GM12891 (cell line): ENCODE measurements around the gene COLEC12.
"Not testable (repeated sequence)": the region's sequence is repeated elsewhere in the genome, so short reads cannot be mapped to it uniquely, and the experiment has no call there.

Experiments used
- POLR2A ChIP-seq: IDR thresholded peaks from 2 replicates; pipeline ENCODE4 v1.6.1; 2011; ENCODE audit warnings: low read depth, low read length, control low read depth
- POLR2AphosphoS5 ChIP-seq: IDR thresholded peaks from 2 replicates; pipeline ENCODE4 v1.6.1; 2011; ENCODE audit warnings: low read depth, low read length, control low read depth
- POU2F2 ChIP-seq: IDR thresholded peaks from 2 replicates; pipeline ENCODE4 v1.6.1; 2011; ENCODE audit warnings: low read depth, mild to moderate bottlenecking, control low read depth, low read length, moderate library complexity
- SPI1 ChIP-seq: IDR thresholded peaks from 2 replicates; pipeline ENCODE4 v1.6.1; 2011; ENCODE audit warnings: low read depth, low read length, control low read depth
- TAF1 ChIP-seq: IDR thresholded peaks from 2 replicates; pipeline ENCODE4 v1.6.1; 2011; ENCODE audit warnings: low read depth, low read length, control low read depth

- TF ChIP-seq POLR2A, TAF1, SPI1, POLR2AphosphoS5, POU2F2: not testable (repeated sequence)
Observed at GRCh38 chr18:405006-405405, 95.5 kb downstream of the COLEC12 start.
